Vagina (tissue), 2 donors: ENCODE results near the gene CCDC127.

ENCODE experiments used
- CTCF ChIP-seq, 3 experiments: fragments of 450-650 bp in 2 of 3; fragments of 200-600 bp in 1 of 3; sonication (generic) in 1 of 3; IDR thresholded peaks; one replicate each; pipeline ENCODE4 v1.5.1; 2017 to 2019; ENCODE audit warnings: antibody characterized with exemption in 3 of 3, mild to moderate bottlenecking in 2 of 3, moderate library complexity in 2 of 3
- POLR2A ChIP-seq, 2 donors: fragments of 450-650 bp; IDR thresholded peaks; one replicate each; pipeline ENCODE4 v1.6.1; 2017; ENCODE audit warnings: antibody characterized with exemption in 2 of 2, mild to moderate bottlenecking in 2 of 2, moderate library complexity in 2 of 2
- POLR2AphosphoS5 ChIP-seq, 2 donors: sonication (generic); formaldehyde crosslinking; IDR thresholded peaks; one replicate each; pipeline ENCODE4 v1.9.0; 2017; ENCODE audit warnings: antibody characterized with exemption in 2 of 2, mild to moderate bottlenecking in 2 of 2, low read depth in 1 of 2; ENCODE audit not compliant: insufficient read depth in 1 of 2

GRCh38 chr5:217494-218456, at the start of gene CCDC127, which contains the start of gene SDHA:
- peak in 2 of 3 experiments; percentile 40 to 44 for TF ChIP-seq CTCF (IDR thresholded peaks at IDR 0.05)
- peak in 1 of 2 donors; percentile 91 for TF ChIP-seq POLR2A (IDR thresholded peaks at IDR 0.05)
- peak; percentile 81 to 93 for TF ChIP-seq POLR2AphosphoS5 (IDR thresholded peaks at IDR 0.05; ENCODE audit: insufficient read depth in 1 of 2, low read depth in 1 of 2)
